H9 (cell line): ENCODE measurements around the gene COQ4. TPM values are rescaled to one million over a fixed set of nuclear protein-coding genes. Genes with fewer than 3 reads are reported as not detected.

Source experiments
- DNase-seq: peaks from one replicate; pipeline ENCODE4 v3.0.0-alpha.2; 2017
- H2AFZ ChIP-seq: one replicate; pipeline ENCODE4 v1.6.1; 2013; ENCODE audit warnings: mild to moderate bottlenecking, low read length, control low read depth, moderate library complexity
- H2AK5ac ChIP-seq: 2 replicates; pipeline ENCODE4 v1.6.1; 2013; ENCODE audit warnings: low read length, control low read depth, mixed read lengths; ENCODE audit not compliant: insufficient read length
- H2BK120ac ChIP-seq: one replicate; pipeline ENCODE4 v1.6.1; 2013; ENCODE audit warnings: low read depth, mild to moderate bottlenecking, low read length, control low read depth, inconsistent platforms; ENCODE audit not compliant: poor library complexity, severe bottlenecking
- H2BK12ac ChIP-seq: 2 replicates; pipeline ENCODE4 v1.6.1; 2013; ENCODE audit warnings: low read length, control low read depth, mixed read lengths, low read depth; ENCODE audit not compliant: insufficient read length
- H2BK15ac ChIP-seq: 2 replicates; pipeline ENCODE4 v1.6.1; 2013; ENCODE audit warnings: low read depth, low read length, control low read depth
- H2BK20ac ChIP-seq: one replicate; pipeline ENCODE4 v1.6.1; 2013; ENCODE audit warnings: low read depth, mild to moderate bottlenecking, low read length, control low read depth, inconsistent platforms; ENCODE audit not compliant: poor library complexity, severe bottlenecking
- H2BK5ac ChIP-seq: 2 replicates; pipeline ENCODE4 v1.6.1; 2013; ENCODE audit warnings: low read length, control low read depth, mixed read lengths; ENCODE audit not compliant: insufficient read length
- H3K14ac ChIP-seq: 2 replicates; pipeline ENCODE4 v1.6.1; 2013; ENCODE audit warnings: low read length, control low read depth; ENCODE audit not compliant: insufficient read depth
- H3K18ac ChIP-seq: 2 replicates; pipeline ENCODE4 v1.6.1; 2013; ENCODE audit warnings: low read depth, mild to moderate bottlenecking, mixed read lengths, low read length, control low read depth; ENCODE audit not compliant: insufficient read length
- H3K23ac ChIP-seq: 2 replicates; pipeline ENCODE4 v1.6.1; 2013; ENCODE audit warnings: low read length, control low read depth, mixed read lengths, low read depth; ENCODE audit not compliant: insufficient read length
- H3K23me2 ChIP-seq: 2 replicates; pipeline ENCODE4 v1.6.1; 2013; ENCODE audit warnings: low read depth, mild to moderate bottlenecking, mixed read lengths, low read length, control low read depth; ENCODE audit not compliant: insufficient read length, poor library complexity, severe bottlenecking
- H3K27ac ChIP-seq: 2 replicates; pipeline ENCODE4 v1.5.1; 2013; ENCODE audit warnings: low read length, control low read depth, mixed read lengths, low read depth; ENCODE audit not compliant: insufficient read length
- H3K27me3 ChIP-seq: 2 replicates; pipeline ENCODE4 v1.6.1; 2013; ENCODE audit warnings: low read length, control low read depth, inconsistent platforms; ENCODE audit not compliant: insufficient read depth
- H3K4ac ChIP-seq: 2 replicates; pipeline ENCODE4 v1.6.1; 2013; ENCODE audit warnings: low read depth, mild to moderate bottlenecking, control low read depth, inconsistent platforms, low read length, moderate library complexity
- H3K4me1 ChIP-seq: 2 replicates; pipeline ENCODE4 v1.6.1; 2013; ENCODE audit warnings: low read length, control low read depth, inconsistent platforms; ENCODE audit not compliant: insufficient read depth
- H3K4me2 ChIP-seq: 2 replicates; pipeline ENCODE4 v1.6.1; 2013; ENCODE audit warnings: low read length, control low read depth, mixed read lengths; ENCODE audit not compliant: insufficient read length, insufficient read depth
- H3K56ac ChIP-seq: 2 replicates; pipeline ENCODE4 v1.6.1; 2013; ENCODE audit warnings: low read depth, mild to moderate bottlenecking, mixed read lengths, low read length, control low read depth; ENCODE audit not compliant: insufficient read length
- H3K79me1 ChIP-seq: 2 replicates; pipeline ENCODE4 v1.6.1; 2013; ENCODE audit warnings: low read depth, mild to moderate bottlenecking, moderate library complexity, low read length, control low read depth, inconsistent platforms; ENCODE audit not compliant: insufficient read depth, poor library complexity, severe bottlenecking
- H3K79me2 ChIP-seq: 2 replicates; pipeline ENCODE4 v1.6.1; 2013; ENCODE audit warnings: low read length, control low read depth, inconsistent platforms; ENCODE audit not compliant: insufficient read depth
- H3K9ac ChIP-seq: 2 replicates; pipeline ENCODE4 v1.6.1; 2013; ENCODE audit warnings: low read length, control low read depth, mixed read lengths; ENCODE audit not compliant: insufficient read length; ENCODE audit errors: extremely low read depth
- H3K9me3 ChIP-seq: one replicate; pipeline ENCODE4 v1.6.1; 2013; ENCODE audit warnings: low read depth, low read length, inconsistent platforms; ENCODE audit not compliant: control insufficient read depth
- H3T11ph ChIP-seq: one replicate; pipeline ENCODE4 v1.6.1; 2013; ENCODE audit warnings: mild to moderate bottlenecking, low read length, control low read depth, inconsistent platforms
- H4K20me1 ChIP-seq: one replicate; pipeline ENCODE4 v1.6.1; 2013; ENCODE audit not compliant: control insufficient read depth, insufficient read length, insufficient read depth
- H4K5ac ChIP-seq: 2 replicates; pipeline ENCODE4 v1.6.1; 2013; ENCODE audit warnings: low read depth, mild to moderate bottlenecking, mixed read lengths, low read length, control low read depth; ENCODE audit not compliant: insufficient read length
- H4K8ac ChIP-seq: replicated peaks from 2 replicates; pipeline ENCODE4 v1.6.1; 2013; ENCODE audit warnings: low read length, control low read depth, mixed read lengths, low read depth; ENCODE audit not compliant: insufficient read length
- H4K91ac ChIP-seq: 2 replicates; pipeline ENCODE4 v1.6.1; 2013; ENCODE audit warnings: low read depth, mild to moderate bottlenecking, moderate library complexity, mixed read lengths, low read length, control low read depth; ENCODE audit not compliant: insufficient read length
- H3K27ac Mint-ChIP-seq, 3 experiments: 2 replicates in 2 of 3; 3 replicates in 1 of 3; pipeline ENCODE4 v1.8.0; 2020 to 2021; ENCODE audit warnings: mixed read lengths in 3 of 3, mild to moderate bottlenecking in 1 of 3, moderate library complexity in 1 of 3
- H3K27me3 Mint-ChIP-seq: 2 replicates; pipeline ENCODE4 v1.8.0; 2021; ENCODE audit warnings: low read depth, mild to moderate bottlenecking, moderate library complexity, mixed read lengths
- H3K36me3 Mint-ChIP-seq, 3 experiments: 2 replicates in 2 of 3; 3 replicates in 1 of 3; pipeline ENCODE4 v1.8.0; 2020 to 2021; ENCODE audit warnings: low read depth in 3 of 3, mixed read lengths in 3 of 3; ENCODE audit not compliant: insufficient read depth in 1 of 3
- H3K4me1 Mint-ChIP-seq, 2 experiments: 2 replicates each; pipeline ENCODE4 v1.8.0; 2020; ENCODE audit warnings: mixed read lengths in 2 of 2
- H3K4me3 Mint-ChIP-seq, 2 experiments: 2 replicates in 1 of 2; 3 replicates in 1 of 2; pipeline ENCODE4 v1.8.0; 2020 to 2021; ENCODE audit warnings: mild to moderate bottlenecking in 2 of 2, mixed read lengths in 2 of 2, moderate library complexity in 1 of 2
- H3K9me3 Mint-ChIP-seq, 2 experiments: 2 replicates in 1 of 2; 3 replicates in 1 of 2; pipeline ENCODE4 v1.8.0; 2020; ENCODE audit warnings: mild to moderate bottlenecking in 2 of 2, mixed read lengths in 2 of 2, moderate library complexity in 1 of 2
- WGBS: extraction: QIAGEN DNeasy Blood & Tissue Kit; methylation state at CpG from one replicate; pipeline ENCODE4 v1.1.7; 2013; ENCODE audit warnings: missing lambda C conversion rate, low lambda C conversion rate, mixed read lengths; ENCODE audit not compliant: insufficient read length; ENCODE audit errors: extremely low coverage; 5-methylcytosine and 5-hydroxymethylcytosine counted together
- total RNA-seq: library from RNA; stranded (reverse); gene quantifications from 2 replicates; pipeline ENCODE4 v1.2.1, GENCODE V29; 2021
- TF ChIP-seq, protein P1 (sequence below): fragments of 200-600 bp; sonication (generic); conservative IDR thresholded peaks from 3 replicates; pipeline ENCODE4 v1.8.0; 2021; ENCODE audit warnings: antibody characterized with exemption, mild to moderate bottlenecking

Gene COQ4
- total RNA-seq, 1 experiment from 2014 or later, result 38.4 TPM

GRCh38 chr9:128286440-128286839, 36.2 kb upstream of the COQ4 start:
- no peak overlapping the region for H4K91ac ChIP-seq
- no peak overlapping the region for H2BK120ac ChIP-seq
- H3K14ac ChIP-seq, result no peak overlapping the region
- H2BK12ac ChIP-seq, result no peak overlapping the region
- Mint-ChIP-seq H3K27me3 (no peaks in the 10 kb centered on the region; the same call in 1 of the 2 replicates), H3K36me3 (peaks cover 6 to 20% (median 12%) of the 10 kb centered on the region in 3 experiments; a peak in 6 of 7 replicates), H3K4me1 (no peaks in the 10 kb centered on the region), H3K9me3 (no peaks in the 10 kb centered on the region), H3K4me3 (no peak overlapping the region), H3K27ac (no peak overlapping the region)
- H2AK5ac ChIP-seq, result no peak overlapping the region
- no peak overlapping the region for H3K23ac ChIP-seq
- H3K27me3 ChIP-seq, result no peaks in the 10 kb centered on the region
- no peaks in the 10 kb centered on the region for H3K9me3 ChIP-seq
- no peak for DNase-seq
- no peak overlapping the region for H2BK20ac ChIP-seq
- H3K79me1 ChIP-seq, result no peaks in the 10 kb centered on the region
- no peak overlapping the region for H3K27ac ChIP-seq
- no peak overlapping the region for H3K4me2 ChIP-seq
- H3K23me2 ChIP-seq, result no peaks in the 10 kb centered on the region
- H3T11ph ChIP-seq, result no peak overlapping the region
- H3K18ac ChIP-seq, result no peak overlapping the region
- TF ChIP-seq, protein P1, sequence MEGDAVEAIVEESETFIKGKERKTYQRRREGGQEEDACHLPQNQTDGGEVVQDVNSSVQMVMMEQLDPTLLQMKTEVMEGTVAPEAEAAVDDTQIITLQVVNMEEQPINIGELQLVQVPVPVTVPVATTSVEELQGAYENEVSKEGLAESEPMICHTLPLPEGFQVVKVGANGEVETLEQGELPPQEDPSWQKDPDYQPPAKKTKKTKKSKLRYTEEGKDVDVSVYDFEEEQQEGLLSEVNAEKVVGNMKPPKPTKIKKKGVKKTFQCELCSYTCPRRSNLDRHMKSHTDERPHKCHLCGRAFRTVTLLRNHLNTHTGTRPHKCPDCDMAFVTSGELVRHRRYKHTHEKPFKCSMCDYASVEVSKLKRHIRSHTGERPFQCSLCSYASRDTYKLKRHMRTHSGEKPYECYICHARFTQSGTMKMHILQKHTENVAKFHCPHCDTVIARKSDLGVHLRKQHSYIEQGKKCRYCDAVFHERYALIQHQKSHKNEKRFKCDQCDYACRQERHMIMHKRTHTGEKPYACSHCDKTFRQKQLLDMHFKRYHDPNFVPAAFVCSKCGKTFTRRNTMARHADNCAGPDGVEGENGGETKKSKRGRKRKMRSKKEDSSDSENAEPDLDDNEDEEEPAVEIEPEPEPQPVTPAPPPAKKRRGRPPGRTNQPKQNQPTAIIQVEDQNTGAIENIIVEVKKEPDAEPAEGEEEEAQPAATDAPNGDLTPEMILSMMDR, result no peak
- no peak overlapping the region for H2BK5ac ChIP-seq
- H3K9ac ChIP-seq, result no peak overlapping the region
- no peak overlapping the region for H2BK15ac ChIP-seq
- H2AFZ ChIP-seq, result no peak overlapping the region
- no peaks in the 10 kb centered on the region for H4K20me1 ChIP-seq
- no peak overlapping the region for H4K8ac ChIP-seq
- H3K79me2 ChIP-seq, result 0 out of 2 replicates have a peak, but pooled peaks cover 1% of the 10 kb centered on the region
- no peaks in the 10 kb centered on the region for H3K4me1 ChIP-seq
- no peak overlapping the region for H4K5ac ChIP-seq
- no CpG with 5 or more reads among the region's 6 CpGs for WGBS
- H3K56ac ChIP-seq, result no peak overlapping the region
- no peak overlapping the region for H3K4ac ChIP-seq
